Nephron (organoid): ENCODE measurements around the gene PCDHGA3.
"Not testable (repeated sequence)": the region's sequence is repeated elsewhere in the genome, so short reads cannot be mapped to it uniquely, and the experiment has no call there.

Experiments
- H3K27ac Mint-ChIP-seq, 3 experiments: 2 replicates each; pipeline ENCODE4 v1.8.0; 2020; ENCODE audit warnings: mixed read lengths in 3 of 3, mild to moderate bottlenecking in 2 of 3, moderate library complexity in 1 of 3
- H3K27me3 Mint-ChIP-seq: 2 replicates; pipeline ENCODE4 v1.8.0; 2021; ENCODE audit warnings: low read depth, mild to moderate bottlenecking, moderate library complexity, mixed read lengths
- H3K36me3 Mint-ChIP-seq: 2 replicates; pipeline ENCODE4 v1.8.0; 2020; ENCODE audit warnings: low read depth, mixed read lengths
- H3K4me1 Mint-ChIP-seq: 2 replicates; pipeline ENCODE4 v1.8.0; 2020; ENCODE audit warnings: mixed read lengths
- H3K4me3 Mint-ChIP-seq, 3 experiments: 2 replicates each; pipeline ENCODE4 v1.8.0; 2020; ENCODE audit warnings: mild to moderate bottlenecking in 3 of 3, mixed read lengths in 3 of 3, moderate library complexity in 2 of 3
- H3K9me3 Mint-ChIP-seq: 2 replicates; pipeline ENCODE4 v1.8.0; 2020; ENCODE audit warnings: mixed read lengths
- CTCF ChIP-seq, 3 experiments: fragments of 200-600 bp; sonication (generic); IDR thresholded peaks; one replicate each; pipeline ENCODE4 v1.5.0; 2021; ENCODE audit warnings: antibody characterized with exemption in 3 of 3; ENCODE audit not compliant: unreplicated experiment in 3 of 3

PCDHGA3 gene

GRCh38 chr5:141343953-141344463 is 379 bp downstream of the PCDHGA3 start:
- peaks cover 22% of the 10 kb centered on the region for H3K36me3 Mint-ChIP-seq
- peaks cover 4% of the 10 kb centered on the region for H3K27me3 Mint-ChIP-seq
- H3K27ac Mint-ChIP-seq: no peak overlapping the region
- no peak for TF ChIP-seq CTCF (IDR thresholded peaks at IDR 0.05; ENCODE audit: unreplicated experiment in 3 of 3)
- peaks cover 70% of the 10 kb centered on the region for H3K9me3 Mint-ChIP-seq
- H3K4me3 Mint-ChIP-seq: no peak overlapping the region
- H3K4me1 Mint-ChIP-seq: no peaks in the 10 kb centered on the region

GRCh38 chr5:141345327-141345726 is 1.7 kb downstream of the PCDHGA3 start:
- peaks cover 76% of the 10 kb centered on the region for H3K9me3 Mint-ChIP-seq
- H3K27ac Mint-ChIP-seq: no peak overlapping the region
- H3K4me1 Mint-ChIP-seq: no peaks in the 10 kb centered on the region
- H3K27me3 Mint-ChIP-seq: peaks cover 4% of the 10 kb centered on the region
- TF ChIP-seq CTCF (IDR thresholded peaks at IDR 0.05; ENCODE audit: unreplicated experiment in 3 of 3): no peak
- no peak overlapping the region for H3K4me3 Mint-ChIP-seq
- H3K36me3 Mint-ChIP-seq: peaks cover 24% of the 10 kb centered on the region

- not testable (repeated sequence) for H3K27ac Mint-ChIP-seq, H3K4me1 Mint-ChIP-seq, H3K27me3 Mint-ChIP-seq, H3K4me3 Mint-ChIP-seq
- Mint-ChIP-seq H3K36me3 (peaks cover 25% of the 10 kb centered on the region), H3K9me3 (peaks cover 75% of the 10 kb centered on the region)
These were observed 2.4 kb downstream of the PCDHGA3 start for GRCh38 chr5:141346017-141346416.

DNA sequence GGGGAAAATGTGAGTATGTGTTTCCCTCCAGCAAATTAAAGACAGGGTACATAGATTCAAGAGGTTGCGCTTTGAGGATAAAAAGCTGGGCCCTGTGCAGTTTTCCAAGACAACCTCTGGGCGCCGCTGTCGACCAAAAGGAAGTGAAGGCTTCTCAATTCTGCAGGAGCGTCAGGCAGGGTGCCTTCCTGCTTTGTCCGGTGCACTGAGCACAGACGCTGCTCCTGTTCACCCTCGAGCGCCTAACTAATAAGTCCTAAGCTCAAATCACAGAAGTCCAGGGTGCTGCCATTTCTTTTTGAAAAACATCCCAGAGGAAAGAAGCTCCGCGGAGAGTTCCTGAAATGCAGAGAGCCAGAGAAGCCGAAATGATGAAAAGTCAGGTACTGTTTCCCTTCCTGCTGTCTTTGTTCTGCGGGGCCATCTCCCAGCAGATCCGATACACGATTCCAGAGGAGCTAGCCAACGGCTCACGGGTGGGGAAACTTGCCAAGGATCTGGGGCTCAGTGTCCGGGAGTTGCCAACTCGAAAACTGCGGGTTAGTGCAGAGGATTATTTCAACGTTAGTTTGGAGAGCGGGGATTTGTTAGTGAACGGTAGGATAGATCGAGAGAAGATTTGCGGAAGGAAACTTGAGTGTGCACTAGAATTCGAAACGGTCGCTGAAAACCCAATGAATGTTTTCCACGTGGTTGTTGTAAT is 6.4 kb downstream of the PCDHGA3 start, which contains the start of gene PCDHGB1:
Gene PCDHGB1, plus strand, starts transcription at position 183 of the 703 bp plus-strand sequence. Its CDS starts 162 bp downstream, at position 345.
- Mint-ChIP-seq H3K4me3 (peak within 1 kb of the TSS in 1 of 3 experiments; percentile 45), H3K9me3 (peaks cover 54% of the 10 kb centered on the region), H3K4me1 (no peaks in the 10 kb centered on the region), H3K27ac (no peak within 1 kb of the TSS), H3K27me3 (peaks cover 3% of the 10 kb centered on the region), H3K36me3 (peaks cover 26% of the 10 kb centered on the region)
- no peak for TF ChIP-seq CTCF (IDR thresholded peaks at IDR 0.05; ENCODE audit: unreplicated experiment in 3 of 3)

DNA sequence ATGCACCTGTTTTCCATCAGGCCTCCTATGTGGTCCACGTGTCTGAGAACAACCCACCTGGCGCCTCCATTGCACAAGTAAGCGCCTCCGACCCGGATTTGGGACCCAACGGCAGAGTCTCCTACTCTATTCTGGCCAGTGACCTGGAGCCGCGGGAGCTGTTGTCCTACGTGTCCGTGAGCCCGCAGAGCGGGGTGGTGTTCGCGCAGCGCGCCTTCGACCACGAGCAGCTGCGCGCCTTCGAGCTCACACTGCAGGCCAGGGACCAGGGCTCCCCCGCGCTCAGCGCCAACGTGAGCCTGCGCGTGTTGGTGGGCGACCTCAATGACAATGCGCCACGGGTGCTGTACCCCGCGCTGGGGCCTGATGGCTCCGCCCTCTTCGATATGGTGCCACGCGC is 8.0 kb downstream of the PCDHGA3 start:
- Mint-ChIP-seq H3K27me3 (peaks cover 2% of the 10 kb centered on the region), H3K4me1 (no peaks in the 10 kb centered on the region), H3K27ac (no peak overlapping the region), H3K4me3 (no peak overlapping the region), H3K9me3 (peaks cover 58% of the 10 kb centered on the region), H3K36me3 (peaks cover 35% of the 10 kb centered on the region)
- no peak for TF ChIP-seq CTCF (IDR thresholded peaks at IDR 0.05; ENCODE audit: unreplicated experiment in 3 of 3)

DNA sequence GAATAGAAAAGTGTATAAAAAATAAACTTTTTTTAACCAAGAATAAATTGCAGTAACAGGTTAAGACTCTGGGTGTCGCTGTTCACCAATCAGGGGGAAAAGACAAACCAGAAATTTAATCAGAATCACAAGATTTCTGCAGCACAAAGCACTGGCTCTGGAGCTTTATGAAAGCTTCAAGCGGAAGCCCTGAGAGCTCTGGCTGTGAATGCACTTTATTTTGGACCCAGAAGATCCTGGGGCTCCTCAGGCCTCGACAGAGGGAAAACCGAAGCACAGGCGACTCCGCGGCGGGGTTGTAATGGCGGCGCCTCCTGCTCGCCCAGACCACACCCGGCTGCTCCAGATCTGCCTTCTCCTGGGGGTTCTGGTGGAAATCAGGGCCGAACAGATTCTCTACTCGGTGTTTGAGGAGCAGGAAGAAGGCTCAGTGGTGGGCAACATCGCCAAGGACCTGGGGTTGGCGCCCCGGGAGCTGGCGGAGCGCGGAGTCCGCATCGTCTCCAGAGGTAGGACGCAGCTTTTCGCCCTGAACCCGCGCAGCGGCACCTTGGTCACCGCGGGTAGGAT is 11.4 kb downstream of the PCDHGA3 start, which contains the start of gene PCDHGA4:
Gene PCDHGA4, plus strand, starts transcription at position 122 of the 570 bp plus-strand sequence. Its CDS starts 87 bp downstream, at position 209.
- Mint-ChIP-seq H3K27ac (no peak within 1 kb of the TSS), H3K27me3 (peaks cover 4% of the 10 kb centered on the region), H3K9me3 (peaks cover 52% of the 10 kb centered on the region), H3K36me3 (peaks cover 37% of the 10 kb centered on the region), H3K4me3 (no peak within 1 kb of the TSS), H3K4me1 (no peaks in the 10 kb centered on the region)
- no peak for TF ChIP-seq CTCF (IDR thresholded peaks at IDR 0.05; ENCODE audit: unreplicated experiment in 3 of 3)
